SK-N-SH treated with all-trans-retinoic acid at 6 μM for 48 hours (cell line): ENCODE measurements around the gene SLC52A3.

ENCODE experiments used
- ARNTL ChIP-seq: fragments of 450-650 bp; formaldehyde crosslinking; IDR thresholded peaks from 2 replicates; pipeline ENCODE4 v1.5.0; 2020; ENCODE audit warnings: low read depth, mild to moderate bottlenecking, moderate library complexity, borderline replicate concordance
- CSRNP3 ChIP-seq: fragments of 250-450 bp; sonication (Bioruptor Pico); IDR thresholded peaks from 2 replicates; pipeline ENCODE4 v1.5.1; 2021; ENCODE audit warnings: mild to moderate bottlenecking, moderate library complexity
- GLIS3 ChIP-seq: fragments of 250-450 bp; sonication (Bioruptor Pico); IDR thresholded peaks from 2 replicates; pipeline ENCODE4 v1.5.0; 2020; ENCODE audit warnings: mild to moderate bottlenecking, moderate library complexity
- PATZ1 ChIP-seq: fragments of 250-450 bp; sonication (Bioruptor Pico); IDR thresholded peaks from 2 replicates; pipeline ENCODE4 v1.8.0; 2020; ENCODE audit warnings: mild to moderate bottlenecking, moderate library complexity, borderline replicate concordance
- RARB ChIP-seq: fragments of 250-450 bp; sonication (Bioruptor Pico); IDR thresholded peaks from 2 replicates; pipeline ENCODE4 v1.8.0; 2021; ENCODE audit warnings: mild to moderate bottlenecking, moderate library complexity
- ZFP3 ChIP-seq: fragments of 250-450 bp; sonication (Bioruptor Pico); IDR thresholded peaks from 2 replicates; pipeline ENCODE4 v1.5.0; 2020; ENCODE audit warnings: mild to moderate bottlenecking, moderate library complexity
- ZFP30 ChIP-seq: fragments of 450-650 bp; formaldehyde crosslinking; IDR thresholded peaks from 2 replicates; pipeline ENCODE4 v1.5.0; 2022; ENCODE audit warnings: mild to moderate bottlenecking, moderate library complexity

- TF ChIP-seq ZFP3 (CRISPR knock-in tag) (no peak), ZFP30 (CRISPR knock-in tag) (no peak), PATZ1 (CRISPR knock-in tag) (no peak), RARB (CRISPR knock-in tag) (no peak), GLIS3 (CRISPR knock-in tag) (no peak), ARNTL (CRISPR knock-in tag) (no peak), CSRNP3 (no peak)
These were observed 4.0 kb downstream of the SLC52A3 start for GRCh38 chr20:764255-764654.
